Pulmonary artery endothelial cell (primary cell): ENCODE measurements around the gene MRAP. TPM values are rescaled to one million over a fixed set of nuclear protein-coding genes. Genes with fewer than 3 reads are reported as not detected.

Source experiments
- DNase-seq: peaks from one replicate; pipeline ENCODE4 v3.0.0-alpha.2; 2011; ENCODE audit warnings: low read depth, low spot score
- total RNA-seq: library from RNA; depleted of rRNA; stranded (reverse); fragments of >200 nt; gene quantifications from 2 replicates; pipeline ENCODE4 v1.2.3, GENCODE V29; 2014

MRAP gene
- total RNA-seq, 1 donor from 2014 or later, result not detected

- no peak for DNase-seq
Measured at GRCh38 chr21:32321480-32321879, 22.8 kb downstream of the MRAP start.

GRCh38 chr21:32322103-32322502 lies 23.4 kb downstream of the MRAP start:
- DNase-seq, result no peak

GRCh38 chr21:32322676-32323075 lies 24.0 kb downstream of the MRAP start:
- no peak for DNase-seq

- no peak for DNase-seq
Measured at GRCh38 chr21:32325706-32326105, 27.1 kb downstream of the MRAP start.

- DNase-seq, result peak; percentile 48
Measured at GRCh38 chr21:32328595-32328994, 29.9 kb downstream of the MRAP start.

GRCh38 chr21:32329331-32329730 lies 30.7 kb downstream of the MRAP start:
- no peak for DNase-seq

GRCh38 chr21:32329776-32330175 lies 31.1 kb downstream of the MRAP start:
- peak; percentile 20 for DNase-seq

GRCh38 chr21:32330784-32331311 lies 32.2 kb downstream of the MRAP start:
- DNase-seq, result no peak

- DNase-seq, result no peak
Measured at GRCh38 chr21:32331444-32332305, 33.0 kb downstream of the MRAP start.

- DNase-seq, result no peak
Measured at GRCh38 chr21:32332463-32332951, 33.9 kb downstream of the MRAP start.

GRCh38 chr21:32333953-32334673 lies 35.5 kb downstream of the MRAP start:
- no peak for DNase-seq

GRCh38 chr21:32334980-32335531 lies 36.4 kb downstream of the MRAP start:
- DNase-seq, result no peak

- DNase-seq, result no peak
Measured at GRCh38 chr21:32335601-32336575, 37.2 kb downstream of the MRAP start.

- no peak for DNase-seq
Measured at GRCh38 chr21:32336711-32337110, 38.1 kb downstream of the MRAP start.

- DNase-seq, result no peak
Measured at GRCh38 chr21:32337206-32337605, 38.6 kb downstream of the MRAP start.

- no peak for DNase-seq
Measured at GRCh38 chr21:32338209-32338921, 39.7 kb downstream of the MRAP start.

- DNase-seq, result no peak
Measured at GRCh38 chr21:32340863-32341848, 42.5 kb downstream of the MRAP start.

GRCh38 chr21:32346951-32347350 lies 48.3 kb downstream of the MRAP start:
- DNase-seq, result no peak

- no peak for DNase-seq
Measured at GRCh38 chr21:32347351-32347750, 48.7 kb downstream of the MRAP start.
